Activated T-helper 9 cell treated with anti-CD3 and anti-CD28 coated beads, Interleukin-2, amount 50 U/mL, for 16 hours (primary cell): ENCODE results near the gene ARHGAP18.

ENCODE experiments used
- DNase-seq: peaks from one replicate; pipeline ENCODE4 v3.0.0-alpha.2; 2020; ENCODE audit warnings: low read depth

ARHGAP18 gene

DNA sequence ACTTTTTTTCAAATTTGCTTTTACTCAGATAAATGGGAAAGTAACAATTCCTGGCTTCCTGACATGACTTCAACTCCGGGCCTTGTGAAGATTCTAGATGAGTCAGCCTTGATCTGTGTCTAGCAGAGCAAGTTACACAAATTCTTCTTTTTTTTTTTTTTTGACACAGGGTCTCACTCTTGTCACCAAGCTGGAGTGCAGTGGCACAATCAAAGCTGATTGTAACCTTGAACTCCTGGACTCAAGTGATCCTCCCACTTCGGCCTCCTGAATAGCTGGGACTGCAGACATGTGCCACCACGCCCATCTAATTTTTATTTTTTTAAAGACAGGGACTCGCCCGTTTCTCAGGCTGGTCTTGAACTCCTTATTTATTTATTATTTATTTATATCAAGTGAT lies 7.3 kb upstream of the ARHGAP18 start:
- no peak for DNase-seq

GRCh38 chr6:129713806-129714333 lies 3.9 kb upstream of the ARHGAP18 start:
- DNase-seq = no peak

DNA sequence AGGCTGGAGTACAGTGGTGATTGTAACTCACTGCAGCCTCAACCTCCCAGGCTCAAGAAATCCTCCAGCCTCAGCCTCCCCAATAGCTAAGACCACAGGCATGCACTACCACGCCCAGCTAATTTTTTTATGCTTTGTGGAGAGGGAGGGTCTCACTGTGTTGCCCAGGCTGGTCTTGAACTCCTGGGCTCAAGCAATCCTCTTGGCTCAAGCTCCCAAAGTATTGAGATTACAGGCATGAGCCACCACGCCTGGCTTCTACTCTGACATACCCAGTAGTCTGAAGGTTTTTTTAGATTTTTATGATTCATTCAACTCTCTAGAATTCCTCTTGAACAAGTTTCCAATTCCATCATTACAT lies 1.3 kb upstream of the ARHGAP18 start:
- no peak for DNase-seq

DNA sequence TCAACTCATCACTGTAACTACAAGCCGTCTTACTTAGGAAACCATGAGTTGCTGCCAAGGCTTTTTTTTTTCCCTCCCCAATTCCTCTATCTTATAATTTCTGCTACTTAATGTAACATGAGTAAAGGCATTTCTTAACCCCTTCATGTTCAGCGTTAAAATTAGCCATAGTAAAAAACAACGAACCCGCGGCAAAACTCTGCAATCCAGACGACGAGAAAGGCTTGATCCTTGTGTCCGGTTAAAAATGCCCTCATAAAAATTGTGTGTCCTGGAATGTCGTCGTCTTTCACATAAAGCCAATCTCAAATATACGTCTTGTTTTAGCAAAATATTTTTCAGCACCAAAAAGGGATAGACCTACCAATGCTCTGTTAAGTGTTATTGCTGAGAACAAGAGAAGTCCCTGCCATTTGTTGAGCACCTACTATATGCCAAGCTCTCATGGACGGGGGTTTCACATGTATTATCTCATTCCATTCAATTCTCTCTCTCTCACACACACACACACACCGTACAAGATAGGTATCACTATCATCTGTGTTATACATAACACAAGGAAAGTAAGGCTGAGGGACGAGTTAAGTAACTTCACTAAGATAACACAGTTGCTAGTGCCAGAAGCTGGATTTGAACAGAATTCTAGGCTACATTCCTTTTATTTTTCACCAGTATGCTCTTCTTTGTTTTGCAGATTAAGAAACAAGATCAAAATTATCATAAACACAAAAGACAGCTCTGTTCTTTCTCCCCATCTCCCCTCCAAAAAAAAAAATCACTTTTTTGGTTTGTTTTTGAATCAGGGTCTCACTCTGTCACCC lies 683 bp upstream of the ARHGAP18 start:
- DNase-seq = no peak

DNA sequence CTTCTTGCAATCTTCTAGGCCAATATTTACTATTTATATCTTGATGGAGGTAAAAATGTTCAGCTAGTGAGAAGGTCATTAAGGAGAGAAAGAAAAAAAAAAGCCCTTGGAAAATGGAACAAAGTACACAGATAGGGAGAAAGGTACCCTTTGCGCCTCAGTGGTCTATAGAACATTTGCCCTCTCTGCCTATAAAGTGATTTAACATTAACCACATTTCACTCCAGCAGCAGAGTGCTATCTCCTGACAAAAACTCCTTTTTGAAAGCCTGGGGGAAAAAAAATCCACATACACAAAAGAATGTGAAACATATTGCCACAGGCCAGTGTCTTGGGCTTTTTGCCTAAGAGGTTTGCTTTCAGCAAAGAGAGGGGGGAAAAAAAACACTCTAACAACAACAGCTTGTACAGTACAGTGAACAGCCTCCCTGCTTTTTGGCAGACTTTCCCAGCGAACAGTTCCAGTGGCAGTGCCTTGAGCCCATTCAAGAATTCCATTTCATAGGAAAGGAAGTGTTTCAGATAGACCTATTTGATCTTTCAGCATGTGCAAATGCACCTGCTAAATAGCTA lies 695 bp downstream of the ARHGAP18 start:
- no peak for DNase-seq

- DNase-seq = no peak
Measured at GRCh38 chr6:129708496-129709195, 1.3 kb downstream of the ARHGAP18 start.

GRCh38 chr6:129707882-129708495 lies 2.0 kb downstream of the ARHGAP18 start:
- DNase-seq = no peak

GRCh38 chr6:129707028-129707427 lies 2.9 kb downstream of the ARHGAP18 start:
- no peak for DNase-seq

DNA sequence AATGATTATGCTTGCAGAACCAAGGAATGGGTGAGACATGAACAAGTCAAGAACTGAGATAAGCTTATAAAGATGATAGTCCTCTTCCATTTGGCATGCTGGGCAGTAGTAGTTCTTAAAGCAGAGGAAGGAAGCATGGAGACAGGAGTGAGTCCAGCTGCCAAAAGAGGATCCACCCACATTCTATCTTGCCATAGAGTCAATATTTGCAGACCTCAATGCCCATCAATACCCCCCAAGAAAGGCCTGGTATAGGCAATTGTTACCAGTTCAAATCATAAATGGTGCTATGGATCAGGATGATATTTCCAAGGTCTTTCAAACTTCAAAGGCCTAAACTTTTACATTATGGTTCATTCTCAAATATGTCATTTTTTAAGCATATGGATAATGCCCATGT lies 4.8 kb downstream of the ARHGAP18 start:
- no peak for DNase-seq

DNA sequence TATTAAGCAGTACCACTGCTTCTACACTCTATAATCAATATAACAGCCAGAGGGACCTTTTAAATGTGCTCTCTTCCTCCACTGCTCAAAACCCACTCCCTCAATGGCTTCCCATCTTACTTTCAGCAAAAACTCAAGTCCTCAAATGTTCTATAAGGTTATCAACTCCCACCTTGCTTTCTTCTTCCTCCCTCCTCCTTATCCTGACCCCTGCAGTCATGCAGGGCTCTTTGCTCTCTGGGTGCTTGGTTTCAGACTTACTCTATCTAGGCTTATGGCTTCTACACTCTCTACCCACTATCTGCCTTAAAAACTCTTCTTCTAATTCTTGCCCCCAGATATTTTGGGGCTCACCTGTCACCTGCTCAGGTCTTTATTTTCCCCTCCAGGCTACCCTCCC lies 5.3 kb downstream of the ARHGAP18 start:
- no peak for DNase-seq

GRCh38 chr6:129701721-129702455 lies 8.1 kb downstream of the ARHGAP18 start:
- no peak for DNase-seq

DNA sequence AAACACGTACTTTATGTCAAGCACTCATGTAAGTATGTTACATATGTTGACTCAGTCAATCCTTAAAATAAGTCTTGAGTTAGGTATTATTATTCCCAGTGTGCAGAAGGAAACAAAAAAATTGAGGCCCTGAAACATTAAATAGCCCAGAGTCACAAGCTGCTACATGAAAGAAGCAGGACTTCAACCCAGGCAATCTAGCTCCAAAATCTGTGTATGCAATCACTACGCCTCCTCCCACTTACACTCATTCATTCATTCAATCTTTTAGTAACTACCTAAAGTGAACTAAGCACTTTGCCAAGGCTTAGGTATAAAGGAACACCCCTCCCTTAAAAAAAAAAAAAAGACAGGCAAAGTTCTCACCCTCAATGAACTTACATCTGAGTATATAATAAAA lies 9.3 kb downstream of the ARHGAP18 start:
- no peak for DNase-seq

DNA sequence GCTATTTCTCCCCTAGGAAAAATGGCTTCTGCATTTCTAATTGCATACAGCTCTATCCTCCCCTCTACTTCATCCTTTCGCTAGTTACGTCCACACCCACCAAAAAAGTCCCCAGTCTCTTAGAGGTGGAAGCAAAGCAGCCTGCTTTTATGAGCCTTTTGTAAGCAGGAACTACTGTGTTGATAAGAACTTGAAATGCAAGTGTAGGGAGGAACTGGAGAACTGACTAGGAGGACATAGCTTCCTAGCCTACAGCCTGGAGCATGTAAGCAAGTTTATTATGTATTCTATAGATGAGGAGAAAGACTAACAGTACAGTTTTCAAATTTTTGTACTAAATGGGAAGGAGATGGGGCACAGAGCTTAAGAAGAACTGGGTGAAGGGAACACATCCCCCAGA lies 10.3 kb downstream of the ARHGAP18 start:
- no peak for DNase-seq

- DNase-seq = no peak
Measured at GRCh38 chr6:129698430-129698829, 11.5 kb downstream of the ARHGAP18 start.

GRCh38 chr6:129697788-129698187 lies 12.2 kb downstream of the ARHGAP18 start:
- DNase-seq = no peak

DNA sequence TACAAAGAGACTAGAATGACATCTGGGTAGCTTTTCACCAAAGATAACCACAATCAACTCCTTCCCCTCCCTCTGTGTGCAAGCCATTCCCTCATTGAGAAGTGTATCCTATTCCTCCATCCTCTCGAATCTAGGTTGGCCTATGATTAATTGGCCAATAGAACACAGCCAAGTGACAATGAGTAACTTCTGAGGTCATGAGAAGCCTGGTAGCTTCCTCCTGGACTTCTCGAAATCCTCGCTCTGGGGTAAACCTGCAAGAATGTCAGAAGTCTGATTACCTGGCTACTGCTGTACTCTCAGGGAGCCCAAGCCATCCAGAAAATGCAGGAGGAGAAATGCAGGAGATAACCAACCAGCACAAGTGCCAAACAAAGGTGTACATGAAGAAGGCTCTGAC lies 13.1 kb downstream of the ARHGAP18 start:
- DNase-seq = no peak

DNA sequence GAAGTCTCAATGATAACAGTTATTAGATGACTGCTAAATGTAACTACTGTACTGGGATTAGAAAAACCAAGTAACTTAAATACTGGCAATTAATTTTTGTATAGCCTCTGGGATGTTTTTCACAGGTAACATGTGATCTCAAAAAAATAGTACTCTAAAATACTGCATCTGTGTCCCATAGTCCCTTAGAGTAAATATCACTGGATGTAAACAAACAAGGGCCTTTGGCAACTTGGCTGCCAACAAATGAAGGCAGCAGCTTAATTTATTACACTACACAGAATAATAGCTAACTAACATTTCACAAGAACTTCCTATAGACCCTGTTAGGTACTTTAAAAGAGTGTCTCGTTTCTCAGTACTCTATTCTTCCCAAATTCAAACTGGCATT lies 14.0 kb downstream of the ARHGAP18 start:
- no peak for DNase-seq

DNA sequence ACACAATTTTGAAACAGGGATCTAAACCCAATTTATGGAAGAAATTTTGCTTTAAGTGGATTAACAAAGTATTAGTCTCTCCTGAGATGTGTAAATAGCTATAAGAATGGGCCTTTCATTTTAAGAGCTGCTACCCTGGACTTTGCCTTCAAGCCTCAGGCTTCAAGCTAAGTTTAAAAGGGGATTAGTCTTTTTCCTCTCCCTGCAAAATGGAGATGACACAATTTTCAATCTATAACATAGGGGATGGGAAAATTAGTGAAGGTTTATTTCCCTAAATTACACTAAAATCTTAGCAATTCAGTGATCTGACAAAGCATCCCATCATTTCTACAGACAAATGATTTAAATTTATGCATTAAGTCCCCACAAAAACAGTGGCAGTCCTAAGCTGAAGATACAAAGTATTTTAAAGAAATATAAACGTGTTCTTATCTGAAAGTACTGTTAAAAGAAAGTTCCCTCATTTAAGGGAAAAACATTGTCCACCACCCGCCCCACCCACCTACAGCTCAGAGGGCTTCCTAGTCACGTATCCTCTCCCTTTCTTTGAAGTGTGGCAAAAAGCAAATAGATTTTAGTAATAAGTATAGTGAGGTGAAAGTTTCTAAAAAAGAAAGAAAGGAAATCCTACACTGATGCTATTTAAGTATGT lies 14.5 kb downstream of the ARHGAP18 start:
- no peak for DNase-seq

DNA sequence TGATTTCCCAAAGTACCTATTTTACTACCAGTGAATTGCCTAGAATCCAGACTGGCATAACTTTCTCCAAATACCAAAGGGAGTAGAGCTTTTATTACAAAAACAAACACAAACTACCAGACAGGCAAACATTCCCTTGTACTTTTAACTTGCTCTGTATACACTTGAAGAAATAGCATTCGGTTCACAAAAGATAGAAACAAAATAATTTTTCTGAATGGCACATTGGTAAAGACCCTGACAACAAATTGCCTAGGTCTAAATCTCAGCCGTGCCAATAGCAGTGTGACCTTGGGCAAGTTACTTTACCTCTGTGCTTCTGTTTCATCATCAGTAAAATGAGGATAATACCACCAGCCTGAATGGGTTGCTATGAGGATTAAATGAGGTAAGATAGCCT lies 15.9 kb downstream of the ARHGAP18 start:
- no peak for DNase-seq

DNA sequence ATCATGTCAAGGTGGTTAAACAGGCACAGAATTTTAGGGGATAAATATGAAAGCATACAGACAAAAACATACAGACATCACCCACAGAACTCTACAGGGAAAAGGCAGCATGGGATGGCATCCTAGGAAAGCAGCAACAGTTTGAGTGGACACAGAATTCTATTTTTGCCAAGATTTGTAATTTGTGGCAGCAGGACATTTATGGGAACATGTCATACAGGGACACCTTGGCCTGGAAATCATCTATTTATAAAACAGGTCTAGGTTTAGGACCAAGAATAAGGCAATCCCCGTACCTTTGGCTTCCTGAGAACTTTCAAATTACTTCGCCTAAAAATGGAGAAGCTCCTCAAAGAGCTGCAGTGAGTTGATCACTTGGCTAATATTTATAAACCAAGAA lies 17.5 kb downstream of the ARHGAP18 start:
- DNase-seq = no peak

DNA sequence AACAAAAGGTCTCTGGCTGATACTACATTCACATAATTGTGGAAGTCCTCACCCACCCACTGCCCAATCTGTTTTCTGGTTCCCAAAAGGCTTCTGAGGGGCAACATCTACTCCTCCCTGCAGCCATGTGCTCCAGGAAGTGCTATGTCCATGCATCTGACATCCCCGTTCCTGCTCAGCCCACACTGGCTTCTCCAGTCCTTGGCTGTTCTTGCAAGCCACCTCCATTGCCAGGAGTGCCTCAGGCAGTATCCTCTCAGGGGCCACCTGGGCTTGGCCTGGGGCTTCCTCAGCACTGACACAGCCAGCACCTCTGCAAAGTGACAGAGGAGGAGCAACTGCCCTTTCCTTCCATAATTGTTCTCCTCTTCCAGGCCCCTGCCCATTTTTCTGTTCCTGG lies 18.3 kb downstream of the ARHGAP18 start:
- no peak for DNase-seq
